Progenitor cell of endocrine pancreas (in vitro differentiated cells): ENCODE results near the gene LPIN3. TPM values are rescaled to one million over a fixed set of nuclear protein-coding genes. Genes with fewer than 3 reads are reported as not detected.

Experiments
- DNase-seq: peaks from one replicate; pipeline ENCODE4 v3.0.0; 2021; ENCODE audit warnings: low spot score; ENCODE audit not compliant: unreplicated experiment
- H3K27ac Mint-ChIP-seq: 2 replicates; pipeline ENCODE4 v1.8.0; 2021; ENCODE audit warnings: mild to moderate bottlenecking, moderate library complexity, mixed read lengths
- H3K27me3 Mint-ChIP-seq: 2 replicates; pipeline ENCODE4 v1.8.0; 2021; ENCODE audit warnings: mixed read lengths
- H3K36me3 Mint-ChIP-seq: 2 replicates; pipeline ENCODE4 v1.8.0; 2022; ENCODE audit warnings: mixed read lengths; ENCODE audit not compliant: insufficient read depth
- H3K4me1 Mint-ChIP-seq: 2 replicates; pipeline ENCODE4 v1.8.0; 2021; ENCODE audit warnings: low read depth, mixed read lengths
- H3K4me3 Mint-ChIP-seq: 2 replicates; pipeline ENCODE4 v1.8.0; 2021; ENCODE audit warnings: low read depth, mild to moderate bottlenecking, moderate library complexity, mixed read lengths
- H3K9me3 Mint-ChIP-seq: 2 replicates; pipeline ENCODE4 v1.8.0; 2021; ENCODE audit warnings: low read depth, mixed read lengths
- CTCF ChIP-seq: fragments of 200-600 bp; sonication (generic); IDR thresholded peaks from one replicate; pipeline ENCODE4 v1.5.0; 2021; ENCODE audit warnings: antibody characterized with exemption, mild to moderate bottlenecking; ENCODE audit not compliant: unreplicated experiment
- total RNA-seq: library from RNA; stranded (reverse); gene quantifications from 2 replicates; pipeline ENCODE4 v1.2.1, GENCODE V29; 2021

LPIN3 gene
- total RNA-seq, 1 donor from 2014 or later = 18.4 TPM

DNA sequence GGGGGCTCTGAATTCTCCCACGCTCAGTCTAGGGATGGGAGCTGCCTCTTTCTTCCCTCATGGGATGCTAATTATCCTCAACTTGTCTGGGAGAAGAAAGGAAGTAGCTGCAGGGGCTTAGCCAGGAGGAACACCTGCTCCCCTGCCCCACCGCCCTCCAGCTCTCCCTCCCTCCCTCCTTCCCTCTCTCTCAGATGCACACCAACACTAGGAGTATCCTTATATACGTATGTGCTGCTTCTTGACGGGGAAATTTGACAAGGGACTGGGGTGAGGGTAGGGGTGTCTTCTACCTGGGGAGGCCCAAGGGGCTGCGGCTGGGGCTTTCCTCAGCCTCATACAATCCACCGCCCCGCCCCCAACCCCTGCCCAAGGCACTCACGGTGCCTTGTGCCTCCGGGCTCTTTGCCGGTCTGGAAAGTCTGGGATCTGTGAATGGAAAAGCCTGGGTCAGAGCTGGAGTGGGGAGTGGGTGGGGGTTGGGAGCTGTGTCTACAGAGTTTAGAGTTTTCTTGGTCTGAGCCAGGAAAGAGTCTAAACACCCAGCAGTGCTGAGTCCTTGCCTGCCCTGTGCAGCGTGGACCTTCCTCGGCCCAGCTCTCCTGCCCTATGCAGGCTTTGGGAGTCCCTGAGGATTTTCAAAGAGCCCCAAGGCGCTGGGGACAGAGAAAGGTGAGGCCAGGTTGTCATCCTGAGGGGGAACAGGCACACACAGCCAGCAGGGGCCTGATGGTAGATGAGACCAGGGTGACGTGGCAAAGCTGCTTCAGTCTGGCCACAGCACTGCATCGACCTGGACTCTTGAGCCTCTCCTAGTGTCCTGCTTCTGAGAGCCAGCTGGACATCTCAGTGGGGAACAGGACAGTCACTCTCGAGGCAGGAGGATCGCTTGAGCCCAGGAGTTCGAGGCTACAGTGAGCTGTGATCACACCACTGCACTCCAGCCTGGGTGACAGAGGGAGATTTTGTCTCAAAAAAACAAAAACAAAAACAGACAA is 55.3 kb downstream of the LPIN3 start:
- Mint-ChIP-seq H3K9me3 (no peaks in the 10 kb centered on the region), H3K4me1 (no peaks in the 10 kb centered on the region), H3K4me3 (no peak overlapping the region), H3K36me3 (no peaks in the 10 kb centered on the region), H3K27ac (peak overlapping the region; percentile 69), H3K27me3 (no peaks in the 10 kb centered on the region)
- TF ChIP-seq CTCF = no peak
- DNase-seq = no peak

GRCh38 chr20:41398408-41398807 is 57.8 kb downstream of the LPIN3 start:
- Mint-ChIP-seq H3K4me3 (no peak overlapping the region), H3K4me1 (no peaks in the 10 kb centered on the region), H3K27me3 (no peaks in the 10 kb centered on the region), H3K9me3 (no peaks in the 10 kb centered on the region), H3K27ac (no peak overlapping the region), H3K36me3 (peaks cover 8% of the 10 kb centered on the region)
- no peak for DNase-seq
- TF ChIP-seq CTCF = no peak

DNA sequence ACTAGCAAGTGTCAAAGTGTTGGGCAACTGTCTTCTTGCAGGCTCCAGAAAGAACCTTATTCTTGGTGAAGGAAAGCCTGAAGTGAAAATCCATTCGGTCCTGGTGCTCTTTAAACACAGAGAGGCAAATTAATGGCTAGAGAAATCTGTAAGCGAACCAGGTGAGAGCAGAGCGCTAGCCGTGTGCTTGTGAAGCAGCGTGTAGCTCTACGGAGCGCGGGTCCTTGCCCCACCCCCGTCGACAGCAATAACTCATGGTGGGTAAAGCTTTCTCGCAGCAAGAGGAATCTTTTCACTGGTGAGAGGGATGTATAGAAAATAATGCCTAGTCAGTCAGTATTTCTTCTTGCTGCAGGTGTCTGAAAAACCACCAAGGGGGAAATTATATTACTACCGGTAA is 63.0 kb downstream of the LPIN3 start:
- no peak for TF ChIP-seq CTCF
- no peak for DNase-seq
- Mint-ChIP-seq H3K4me3 (no peak overlapping the region), H3K4me1 (no peaks in the 10 kb centered on the region), H3K27me3 (no peaks in the 10 kb centered on the region), H3K27ac (no peak overlapping the region), H3K9me3 (no peaks in the 10 kb centered on the region), H3K36me3 (peaks cover 20% of the 10 kb centered on the region)

GRCh38 chr20:41405436-41405835 is 64.8 kb downstream of the LPIN3 start:
- no peak for TF ChIP-seq CTCF
- Mint-ChIP-seq H3K27ac (no peak overlapping the region), H3K36me3 (peaks cover 24% of the 10 kb centered on the region), H3K9me3 (no peaks in the 10 kb centered on the region), H3K4me3 (no peak overlapping the region), H3K4me1 (no peaks in the 10 kb centered on the region), H3K27me3 (no peaks in the 10 kb centered on the region)
- DNase-seq = no peak

DNA sequence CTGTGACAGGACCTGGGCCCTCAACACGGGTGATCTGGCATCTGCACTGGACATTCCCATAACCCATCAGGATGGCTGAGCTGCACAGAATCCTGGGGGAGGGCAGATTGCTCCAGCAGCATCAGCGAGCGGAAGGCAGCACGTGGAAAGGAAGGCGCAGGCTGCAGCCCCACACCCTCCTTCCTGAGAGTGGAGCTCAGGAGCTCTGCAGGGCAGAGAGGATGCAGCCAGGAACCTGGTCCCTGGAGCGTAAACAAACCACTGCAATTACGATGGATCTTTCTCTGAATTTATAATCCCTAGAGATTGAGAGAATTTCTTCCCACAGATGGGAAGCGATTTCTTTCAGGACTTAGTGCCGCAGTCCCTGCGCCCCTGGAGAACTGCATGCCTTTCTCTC is 65.7 kb downstream of the LPIN3 start:
- Mint-ChIP-seq H3K36me3 (peaks cover 24% of the 10 kb centered on the region), H3K4me1 (no peaks in the 10 kb centered on the region), H3K27me3 (no peaks in the 10 kb centered on the region), H3K4me3 (no peak overlapping the region), H3K9me3 (no peaks in the 10 kb centered on the region), H3K27ac (peak overlapping the region; percentile 84)
- TF ChIP-seq CTCF = no peak
- DNase-seq = no peak
